GM18519 (cell line): ENCODE data around the gene SSMEM1.
A peak's percentile ranks its signal among the peaks of the same experiment; 100 is the strongest.
"Not testable (repeated sequence)": the region's sequence is repeated elsewhere in the genome, so short reads cannot be mapped to it uniquely, and the experiment has no call there.

Experiments used
- ATAC-seq: cut with Tn5 transposase; IDR thresholded peaks from one replicate; pipeline ENCODE4 v1.9.1; 2021; ENCODE audit warnings: mild to moderate bottlenecking, moderate library complexity; ENCODE audit not compliant: unreplicated experiment, low FRiP score

Gene SSMEM1, protein sequence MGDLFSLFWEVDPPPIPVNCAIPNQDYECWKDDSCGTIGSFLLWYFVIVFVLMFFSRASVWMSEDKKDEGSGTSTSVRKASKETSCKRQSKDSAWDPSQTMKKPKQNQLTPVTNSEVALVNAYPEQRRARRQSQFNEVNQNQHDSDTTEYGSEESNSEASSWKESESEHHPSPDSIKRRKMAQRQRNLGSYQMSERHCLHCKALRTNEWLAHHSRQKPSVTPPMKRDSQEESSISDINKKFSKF

GRCh38 chr7:130207642-130208041 lies at the start of gene SSMEM1:
SSMEM1 (plus strand) TSS chr7:130207860; CDS start chr7:130207911, 51 bp downstream.
- no peak for ATAC-seq

DNA sequence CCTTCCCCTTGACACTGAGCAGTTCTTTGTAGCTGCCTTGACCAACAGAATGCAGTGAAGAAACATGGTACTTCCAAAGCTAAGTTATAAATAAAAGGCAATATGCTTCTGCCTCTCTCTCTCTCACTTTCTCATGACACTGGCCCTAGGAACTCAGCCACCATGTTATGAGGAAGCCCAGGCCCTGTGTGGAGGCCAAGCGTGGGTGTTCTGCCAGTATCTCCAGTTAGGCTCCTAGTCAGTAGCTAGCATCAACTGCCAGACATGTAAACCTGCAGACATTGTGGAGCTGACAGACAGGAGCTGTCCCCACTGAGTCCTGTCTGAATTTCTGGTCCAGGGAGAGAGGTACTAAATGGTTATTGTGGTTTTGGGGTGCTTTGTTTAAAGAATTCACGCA lies 47.6 kb upstream of the SSMEM1 start:
- no peak for ATAC-seq

GRCh38 chr7:130160455-130160854 lies 47.2 kb upstream of the SSMEM1 start:
- ATAC-seq = no peak

GRCh38 chr7:130162196-130162595 lies 45.5 kb upstream of the SSMEM1 start:
- no peak for ATAC-seq

GRCh38 chr7:130174237-130174959 lies 33.3 kb upstream of the SSMEM1 start:
- no peak for ATAC-seq

DNA sequence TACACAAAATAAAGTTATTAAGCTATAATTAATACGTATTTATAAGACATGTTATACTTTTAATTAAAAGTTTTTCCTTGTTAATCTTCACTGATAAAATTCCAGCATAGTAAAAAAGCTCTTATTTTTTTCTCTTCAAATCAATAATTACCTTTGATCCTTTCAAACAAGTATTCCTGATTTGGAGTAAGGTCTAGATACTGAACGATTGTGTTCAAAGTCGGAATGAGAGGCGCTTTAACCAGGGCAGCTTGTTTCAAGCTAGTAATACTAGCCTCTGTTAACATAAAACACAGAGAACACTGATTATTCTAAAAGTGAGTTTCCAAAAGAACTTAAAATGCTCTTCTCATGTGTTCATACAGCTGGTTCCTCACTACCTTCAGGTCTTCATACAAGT lies 29.4 kb upstream of the SSMEM1 start:
- ATAC-seq = no peak

DNA sequence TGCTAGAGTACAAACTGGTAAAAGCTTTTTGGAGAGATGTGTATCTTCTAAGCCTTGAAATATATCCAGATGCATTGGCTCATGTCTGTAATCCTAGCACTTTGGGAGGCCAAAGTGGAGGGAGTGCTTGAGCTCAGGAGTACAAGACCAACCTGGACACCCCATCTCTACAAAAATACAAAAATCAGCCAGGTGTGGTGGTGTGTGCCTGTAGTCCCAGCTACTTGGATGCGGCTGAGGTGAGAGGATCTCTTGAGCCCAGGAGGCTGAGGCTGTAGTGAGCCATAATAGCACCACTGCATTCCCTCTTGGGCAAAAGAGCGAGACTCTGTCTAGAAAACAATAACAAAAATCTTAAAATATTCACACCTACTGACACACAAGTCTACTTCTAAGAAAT lies 28.0 kb upstream of the SSMEM1 start:
- ATAC-seq = no peak

GRCh38 chr7:130180571-130181262 lies 26.9 kb upstream of the SSMEM1 start:
- ATAC-seq = no peak

DNA sequence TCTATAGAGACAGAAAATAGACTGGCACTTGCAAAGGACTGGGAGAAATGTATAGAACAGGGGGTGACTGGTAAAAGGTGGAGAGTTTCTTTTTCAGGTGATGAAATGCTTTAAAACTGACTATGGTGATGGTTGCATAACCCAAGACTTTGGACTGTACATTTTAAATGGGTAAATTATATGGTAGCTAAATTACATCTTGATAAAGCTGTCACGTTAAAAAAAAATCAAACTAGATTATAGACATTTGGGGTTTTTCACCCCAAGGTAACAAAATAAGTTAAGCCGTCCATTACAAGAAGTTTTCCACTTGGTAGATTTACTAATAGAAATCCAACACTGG lies 26.4 kb upstream of the SSMEM1 start:
- ATAC-seq = no peak

DNA sequence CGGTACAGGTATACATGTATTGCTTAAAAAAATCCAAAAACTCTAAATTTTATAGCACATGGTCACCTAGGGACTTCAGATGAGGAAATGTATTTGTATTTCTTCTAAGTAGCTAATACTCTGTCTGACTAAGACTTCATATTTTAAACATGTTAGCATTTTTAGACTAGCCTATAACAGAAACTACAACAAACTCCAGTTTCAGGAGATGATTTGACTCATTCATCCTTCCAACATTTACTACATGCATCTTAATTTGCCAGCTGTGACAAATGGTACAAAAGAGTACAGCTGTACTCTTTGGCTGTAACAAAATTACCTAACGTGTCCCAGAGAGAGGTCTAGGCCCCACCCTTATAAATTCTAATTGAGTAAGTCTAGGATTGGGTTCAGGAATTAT lies 24.7 kb upstream of the SSMEM1 start:
- ATAC-seq = peak; percentile 76

DNA sequence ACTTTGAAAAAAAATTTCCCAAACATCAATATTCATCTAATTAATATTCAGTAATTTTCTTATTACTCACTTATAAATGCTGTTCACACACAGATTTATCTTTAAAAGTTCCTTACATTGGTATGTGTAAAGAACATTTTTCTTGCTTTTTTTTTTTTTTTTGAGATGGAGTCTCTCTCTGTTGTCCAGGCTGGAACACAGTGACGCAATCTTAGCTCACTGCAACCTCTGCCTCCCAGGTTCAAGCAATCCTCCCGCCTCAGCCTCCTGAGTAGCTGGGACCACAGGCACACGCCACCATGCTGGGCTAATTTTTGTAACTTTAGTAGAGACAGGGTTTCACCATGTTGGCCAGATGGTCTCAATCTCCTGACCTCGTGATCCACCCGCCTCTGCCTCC lies 23.3 kb upstream of the SSMEM1 start:
- not testable (repeated sequence) for ATAC-seq

DNA sequence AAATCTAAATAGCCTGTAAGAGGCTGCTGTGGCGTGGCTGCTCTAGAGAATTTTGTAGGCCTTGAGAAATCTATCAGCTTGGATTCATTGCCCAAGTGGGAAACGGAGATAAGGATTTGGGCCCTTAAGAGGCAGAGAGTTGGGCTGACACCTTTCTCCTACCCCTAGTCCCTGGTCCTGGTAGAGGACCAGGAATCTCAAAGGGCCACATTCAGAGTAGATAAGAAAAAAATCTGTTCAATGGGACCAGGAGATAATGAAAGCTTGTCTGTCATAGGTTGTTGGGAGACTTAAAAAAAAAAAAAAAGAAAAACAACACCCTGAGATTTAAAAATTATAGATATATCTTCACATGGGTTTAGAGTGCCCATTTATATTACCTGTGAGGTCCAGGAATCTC lies 20.3 kb upstream of the SSMEM1 start:
- no peak for ATAC-seq

- no peak for ATAC-seq
Measured at GRCh38 chr7:130189343-130189742, 18.3 kb upstream of the SSMEM1 start.

- ATAC-seq = no peak
Measured at GRCh38 chr7:130191791-130192190, 15.9 kb upstream of the SSMEM1 start.

DNA sequence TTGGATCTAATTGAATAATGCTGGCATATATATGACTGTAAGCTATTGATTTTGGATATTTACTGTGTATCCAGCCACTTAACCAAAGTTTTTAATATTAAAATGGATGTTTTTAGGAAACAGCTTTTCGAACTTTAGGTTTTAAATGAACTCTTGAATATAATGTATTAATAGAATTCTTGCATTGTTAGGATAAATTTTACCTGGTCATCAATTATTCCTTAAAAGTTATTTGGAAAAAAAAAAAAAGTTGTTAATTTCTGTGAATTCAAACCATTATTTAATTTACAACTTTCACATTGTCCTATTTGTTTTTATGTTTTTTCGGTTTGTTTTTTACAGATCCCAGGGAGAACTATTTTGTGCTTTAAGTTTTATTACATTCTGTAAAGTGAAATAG lies 12.3 kb upstream of the SSMEM1 start:
- ATAC-seq = no peak

- ATAC-seq = no peak
Measured at GRCh38 chr7:130196476-130196875, 11.2 kb upstream of the SSMEM1 start.

DNA sequence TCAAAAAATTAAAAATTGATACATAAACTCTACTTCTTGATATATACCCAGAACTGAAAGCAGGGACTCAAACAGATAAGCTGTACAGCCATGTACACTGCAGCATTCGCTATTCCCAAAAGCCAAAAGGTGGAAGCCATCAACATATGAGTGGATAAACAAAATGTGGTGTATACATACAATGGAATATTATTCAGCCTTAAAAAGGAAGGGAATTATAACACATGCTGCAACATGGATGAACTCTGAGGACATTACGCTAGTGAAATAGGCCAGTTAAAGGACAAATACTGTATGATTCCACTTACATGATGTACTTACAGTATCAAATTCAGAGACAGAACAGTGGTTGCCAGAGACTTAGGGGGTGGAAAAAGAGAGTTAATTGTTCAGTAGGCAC lies 10.6 kb upstream of the SSMEM1 start:
- no peak for ATAC-seq

GRCh38 chr7:130201796-130202195 lies 5.9 kb upstream of the SSMEM1 start:
- ATAC-seq = no peak

DNA sequence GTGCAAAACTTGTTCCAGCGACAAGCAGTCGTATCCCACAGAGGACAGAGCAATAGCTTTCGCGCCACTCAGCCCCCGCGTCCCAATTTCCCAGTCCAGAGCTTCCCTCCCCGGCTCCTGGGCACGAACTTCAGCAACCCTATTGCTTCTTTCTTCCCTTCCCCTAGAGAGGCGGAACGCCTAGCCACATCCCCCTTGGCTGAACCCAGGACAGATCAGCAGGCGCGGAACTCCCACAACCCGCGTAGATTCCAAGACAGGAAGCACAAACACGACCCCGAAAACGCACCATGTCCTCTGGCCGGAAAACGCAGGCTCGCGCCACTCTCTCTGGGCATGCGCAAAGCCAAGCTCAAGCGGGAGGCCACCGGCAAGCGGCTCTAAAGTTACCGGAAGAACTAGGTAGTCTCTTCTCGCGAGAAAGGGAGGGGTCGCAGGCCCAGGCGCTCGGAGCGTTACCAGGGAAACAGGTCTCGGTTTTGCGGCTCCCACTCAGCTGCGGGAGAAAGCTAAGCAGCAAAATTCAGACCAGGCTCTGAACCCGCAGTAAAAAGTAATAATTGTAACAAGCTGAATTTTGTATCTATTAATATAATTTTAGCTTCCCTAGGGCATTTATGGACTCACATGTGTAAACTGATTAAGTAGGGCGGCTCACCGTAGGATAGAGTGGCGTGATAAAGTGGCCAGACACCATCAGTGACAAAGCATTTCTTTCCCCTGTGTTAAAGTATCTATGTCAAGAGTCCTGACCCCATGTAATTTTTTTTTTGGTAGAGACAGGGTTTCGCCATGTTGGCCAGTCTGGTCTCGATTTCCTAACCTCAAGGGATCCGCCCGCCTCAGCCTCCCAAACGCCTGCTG lies 2.3 kb upstream of the SSMEM1 start, which contains the start of gene TMEM209:
TMEM209 (minus strand) TSS at position 323 of the 864 bp plus-strand sequence; CDS start at position 292, 31 bp downstream.
- peak; percentile 93 for ATAC-seq

DNA sequence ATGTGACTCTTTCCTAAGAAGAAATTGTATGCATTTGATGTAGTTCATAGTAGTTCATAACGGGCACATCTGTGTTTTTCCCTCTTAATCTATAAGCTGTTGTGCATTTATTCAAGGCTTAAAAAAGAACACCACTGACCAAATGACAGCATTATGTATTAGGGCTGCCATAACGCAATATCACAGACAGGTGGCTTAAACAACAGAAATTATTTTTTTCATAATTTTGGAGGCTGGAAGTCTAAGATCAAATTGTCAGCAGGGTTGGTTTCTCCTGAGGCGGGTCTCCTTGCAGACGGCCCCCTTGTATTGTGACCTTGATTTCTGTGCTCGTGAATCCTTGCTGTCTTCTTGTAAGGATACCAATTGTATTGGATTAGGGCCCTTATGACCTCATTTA lies 627 bp upstream of the SSMEM1 start:
- ATAC-seq = no peak

GRCh38 chr7:130208516-130208915 lies 856 bp downstream of the SSMEM1 start:
- ATAC-seq = no peak
